ENCODE data around the gene AGAP5.
"Not testable (repeated sequence)": the region's sequence is repeated elsewhere in the genome, so short reads cannot be mapped to it uniquely, and the experiment has no call there.

AGAP5 gene

DNA sequence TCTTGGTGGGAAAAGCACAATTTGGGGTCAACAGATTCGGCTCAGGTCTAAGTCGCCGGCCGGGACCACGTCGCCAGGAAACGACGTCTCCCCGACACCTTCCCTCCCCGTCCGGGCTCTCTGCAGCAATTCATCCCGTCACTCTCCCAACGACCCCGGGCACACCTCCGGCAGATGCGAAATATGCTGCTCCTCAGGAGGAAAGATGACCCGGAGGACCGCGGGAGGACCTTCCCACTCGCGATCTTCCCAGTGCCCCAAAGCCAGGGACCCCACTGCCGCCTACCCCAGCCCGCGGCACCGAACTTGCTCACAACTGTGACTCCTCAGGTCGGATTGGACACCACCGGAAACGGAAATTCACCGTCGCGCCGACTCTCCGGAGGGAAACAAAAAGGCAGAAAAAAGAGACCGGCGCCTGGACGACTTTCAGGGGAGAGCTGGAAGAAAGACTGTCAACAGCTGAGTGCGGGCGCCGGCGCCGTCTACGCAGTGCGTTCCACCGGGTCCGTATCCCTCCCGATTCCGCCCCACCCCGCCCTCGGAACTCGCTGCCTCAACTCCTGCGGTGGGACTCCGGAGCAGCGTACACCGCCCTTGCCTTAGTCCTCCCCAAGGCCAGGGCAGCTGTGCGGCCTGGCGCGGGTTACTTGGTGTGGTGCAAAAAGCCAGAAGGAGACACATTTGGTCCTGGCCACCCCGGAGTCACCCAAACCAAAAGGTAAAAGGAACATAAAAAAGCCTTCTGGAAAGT is 32.4 kb upstream of the AGAP5 start:
- Histone ChIP-seq H3K4me3 (IDR thresholded peaks at IDR 0.05; ENCODE audit: insufficient read depth, low read depth, low read length) (no peak overlapping the region), H3K36me3 (ENCODE audit: insufficient read depth) (peaks cover 8% of the 10 kb centered on the region; the same call in 1 of the 2 replicates), H3K4me2 (peak overlapping the region; percentile 94), H2AFZ (ENCODE audit: low read depth) (peak overlapping the region; percentile 68), H3K27me3 (ENCODE audit: insufficient read depth, low read depth) (no peaks in the 10 kb centered on the region), H3K27ac (peak overlapping the region; percentile 65), H3K9ac (peak overlapping the region; percentile 64; the same call in 1 of the 2 replicates), H3K79me2 (ENCODE audit: insufficient read depth, low read depth) (peaks cover 28% of the 10 kb centered on the region), H4K20me1 (ENCODE audit: insufficient read depth) (no peaks in the 10 kb centered on the region), H3K4me1 (ENCODE audit: low read depth, poor library complexity, severe bottlenecking) (peaks cover 28% of the 10 kb centered on the region)
- TF ChIP-seq, protein P1, sequence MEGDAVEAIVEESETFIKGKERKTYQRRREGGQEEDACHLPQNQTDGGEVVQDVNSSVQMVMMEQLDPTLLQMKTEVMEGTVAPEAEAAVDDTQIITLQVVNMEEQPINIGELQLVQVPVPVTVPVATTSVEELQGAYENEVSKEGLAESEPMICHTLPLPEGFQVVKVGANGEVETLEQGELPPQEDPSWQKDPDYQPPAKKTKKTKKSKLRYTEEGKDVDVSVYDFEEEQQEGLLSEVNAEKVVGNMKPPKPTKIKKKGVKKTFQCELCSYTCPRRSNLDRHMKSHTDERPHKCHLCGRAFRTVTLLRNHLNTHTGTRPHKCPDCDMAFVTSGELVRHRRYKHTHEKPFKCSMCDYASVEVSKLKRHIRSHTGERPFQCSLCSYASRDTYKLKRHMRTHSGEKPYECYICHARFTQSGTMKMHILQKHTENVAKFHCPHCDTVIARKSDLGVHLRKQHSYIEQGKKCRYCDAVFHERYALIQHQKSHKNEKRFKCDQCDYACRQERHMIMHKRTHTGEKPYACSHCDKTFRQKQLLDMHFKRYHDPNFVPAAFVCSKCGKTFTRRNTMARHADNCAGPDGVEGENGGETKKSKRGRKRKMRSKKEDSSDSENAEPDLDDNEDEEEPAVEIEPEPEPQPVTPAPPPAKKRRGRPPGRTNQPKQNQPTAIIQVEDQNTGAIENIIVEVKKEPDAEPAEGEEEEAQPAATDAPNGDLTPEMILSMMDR (conservative IDR thresholded peaks at IDR 0.05; ENCODE audit: low read depth, low read length): no peak

DNA sequence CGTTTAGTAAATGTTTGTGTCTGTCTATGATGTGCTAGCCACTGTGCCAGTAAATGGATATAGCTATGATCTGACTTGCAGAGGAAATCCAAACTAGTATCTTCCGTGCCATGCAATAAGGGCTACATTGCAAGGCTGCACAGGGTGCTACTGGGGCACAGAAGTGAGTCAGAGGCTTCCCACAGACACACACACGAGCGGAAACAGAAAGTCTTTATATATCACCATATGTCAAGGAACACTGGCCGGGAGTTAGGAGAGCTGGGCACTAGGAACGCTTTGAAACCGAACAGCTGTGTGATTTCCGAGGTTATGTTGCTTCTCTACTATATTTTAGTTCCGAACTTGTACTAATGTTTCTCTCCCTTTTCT is 31.9 kb upstream of the AGAP5 start:
- Histone ChIP-seq H3K4me1 (ENCODE audit: low read depth, poor library complexity, severe bottlenecking) (peaks cover 28% of the 10 kb centered on the region), H3K79me2 (ENCODE audit: insufficient read depth, low read depth) (peaks cover 28% of the 10 kb centered on the region), H3K27ac (peak overlapping the region; percentile 65), H3K4me2 (peak overlapping the region; percentile 94), H3K9ac (peak overlapping the region; percentile 64; the same call in 1 of the 2 replicates), H2AFZ (ENCODE audit: low read depth) (peak overlapping the region; percentile 68)
- not testable (repeated sequence) for H3K36me3 ChIP-seq (ENCODE audit: insufficient read depth); H4K20me1 ChIP-seq (ENCODE audit: insufficient read depth); H3K27me3 ChIP-seq (ENCODE audit: insufficient read depth, low read depth); H3K4me3 ChIP-seq (IDR thresholded peaks at IDR 0.05; ENCODE audit: insufficient read depth, low read depth, low read length)

DNA sequence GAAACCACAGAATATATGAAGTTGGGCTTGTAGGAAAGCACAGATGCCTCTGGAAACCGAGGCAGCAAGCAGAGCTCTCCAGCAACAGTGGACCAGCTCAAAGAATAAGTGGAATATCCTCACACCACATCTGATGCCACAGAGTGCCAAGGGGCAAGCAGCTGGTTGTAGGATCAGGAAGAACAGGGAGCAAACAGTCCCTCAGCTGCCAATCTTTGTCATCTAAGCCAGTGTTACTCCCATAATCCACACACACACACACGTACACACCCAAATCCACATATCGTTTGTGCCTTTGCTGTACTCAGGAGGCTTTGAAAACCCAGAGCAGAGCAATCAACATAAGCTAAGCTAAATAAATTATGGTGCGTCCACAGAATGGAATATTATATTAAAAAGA is 25.6 kb upstream of the AGAP5 start:
- TF ChIP-seq, protein P1 (conservative IDR thresholded peaks at IDR 0.05; ENCODE audit: low read depth, low read length): no peak
- Histone ChIP-seq H4K20me1 (ENCODE audit: insufficient read depth) (no peaks in the 10 kb centered on the region), H3K4me1 (ENCODE audit: low read depth, poor library complexity, severe bottlenecking) (peaks cover 9% of the 10 kb centered on the region), H3K27me3 (ENCODE audit: insufficient read depth, low read depth) (no peaks in the 10 kb centered on the region), H3K36me3 (ENCODE audit: insufficient read depth) (peaks cover 8% of the 10 kb centered on the region; the same call in 1 of the 2 replicates), H3K9ac (no peak overlapping the region), H3K27ac (no peak overlapping the region), H2AFZ (ENCODE audit: low read depth) (no peak overlapping the region), H3K4me2 (no peak overlapping the region), H3K4me3 (IDR thresholded peaks at IDR 0.05; ENCODE audit: insufficient read depth, low read depth, low read length) (no peak overlapping the region), H3K79me2 (ENCODE audit: insufficient read depth, low read depth) (0 out of 2 replicates have a peak, but pooled peaks cover under 1% of the 10 kb centered on the region)

DNA sequence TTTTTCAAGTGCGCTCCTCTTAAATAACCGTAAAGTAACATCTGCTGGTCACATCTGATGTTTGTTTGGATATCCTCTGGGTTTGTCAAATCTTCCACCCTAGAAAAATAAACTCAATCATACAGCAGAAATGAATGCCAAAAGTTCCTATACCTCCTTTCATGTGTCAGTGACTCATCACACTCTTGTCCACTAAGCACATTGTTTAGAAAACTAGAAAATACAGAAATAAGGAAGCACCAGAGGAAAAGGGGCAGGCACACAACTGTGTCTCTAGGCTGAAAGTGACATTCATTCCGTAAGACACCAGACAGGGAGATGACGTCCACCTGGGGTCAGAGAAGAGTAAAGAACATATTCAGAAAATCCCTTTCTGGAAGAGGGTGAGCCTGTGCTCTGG is 22.7 kb upstream of the AGAP5 start:
- not testable (repeated sequence) for H3K4me2 ChIP-seq; H3K27me3 ChIP-seq (ENCODE audit: insufficient read depth, low read depth); H3K4me3 ChIP-seq (IDR thresholded peaks at IDR 0.05; ENCODE audit: insufficient read depth, low read depth, low read length); H3K4me1 ChIP-seq (ENCODE audit: low read depth, poor library complexity, severe bottlenecking); H2AFZ ChIP-seq (ENCODE audit: low read depth); H3K79me2 ChIP-seq (ENCODE audit: insufficient read depth, low read depth); H3K27ac ChIP-seq; H3K9ac ChIP-seq; H3K36me3 ChIP-seq (ENCODE audit: insufficient read depth); H4K20me1 ChIP-seq (ENCODE audit: insufficient read depth)

DNA sequence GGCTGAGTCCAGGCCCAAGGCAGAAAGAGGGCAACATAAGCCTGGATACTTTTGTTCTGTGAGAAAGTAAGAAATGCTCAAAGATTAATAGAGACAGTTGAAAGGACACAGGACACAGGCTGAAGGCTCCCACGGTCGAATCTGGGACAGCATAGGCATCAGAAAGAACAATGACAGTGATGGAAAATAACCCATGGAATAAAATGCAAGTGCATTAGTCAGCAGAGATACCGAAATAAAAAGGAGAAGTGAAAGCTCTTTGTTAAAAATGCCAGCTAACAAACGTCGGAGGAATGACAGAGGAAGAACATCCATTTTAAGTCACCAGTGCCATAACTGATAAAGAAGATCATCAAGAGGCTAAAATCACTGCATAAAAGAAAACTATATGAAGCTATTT is 19.6 kb upstream of the AGAP5 start:
- Histone ChIP-seq H3K4me3 (IDR thresholded peaks at IDR 0.05; ENCODE audit: insufficient read depth, low read depth, low read length) (no peak overlapping the region), H3K27me3 (ENCODE audit: insufficient read depth, low read depth) (no peaks in the 10 kb centered on the region), H3K79me2 (ENCODE audit: insufficient read depth, low read depth) (no peaks in the 10 kb centered on the region), H2AFZ (ENCODE audit: low read depth) (no peak overlapping the region), H4K20me1 (ENCODE audit: insufficient read depth) (no peaks in the 10 kb centered on the region), H3K27ac (no peak overlapping the region), H3K36me3 (ENCODE audit: insufficient read depth) (no peaks in the 10 kb centered on the region; the same call in 1 of the 2 replicates), H3K4me2 (no peak overlapping the region), H3K9ac (no peak overlapping the region), H3K4me1 (ENCODE audit: low read depth, poor library complexity, severe bottlenecking) (peaks cover 4% of the 10 kb centered on the region)
- TF ChIP-seq, protein P1 (conservative IDR thresholded peaks at IDR 0.05; ENCODE audit: low read depth, low read length): no peak

Data from KMS-11 (cell line).